ENCODE measurements around the gene STAT6.
A peak's percentile ranks its signal among the peaks of the same experiment; 100 is the strongest.
"Not testable (repeated sequence)": the region's sequence is repeated elsewhere in the genome, so short reads cannot be mapped to it uniquely, and the experiment has no call there.

Gene STAT6

DNA sequence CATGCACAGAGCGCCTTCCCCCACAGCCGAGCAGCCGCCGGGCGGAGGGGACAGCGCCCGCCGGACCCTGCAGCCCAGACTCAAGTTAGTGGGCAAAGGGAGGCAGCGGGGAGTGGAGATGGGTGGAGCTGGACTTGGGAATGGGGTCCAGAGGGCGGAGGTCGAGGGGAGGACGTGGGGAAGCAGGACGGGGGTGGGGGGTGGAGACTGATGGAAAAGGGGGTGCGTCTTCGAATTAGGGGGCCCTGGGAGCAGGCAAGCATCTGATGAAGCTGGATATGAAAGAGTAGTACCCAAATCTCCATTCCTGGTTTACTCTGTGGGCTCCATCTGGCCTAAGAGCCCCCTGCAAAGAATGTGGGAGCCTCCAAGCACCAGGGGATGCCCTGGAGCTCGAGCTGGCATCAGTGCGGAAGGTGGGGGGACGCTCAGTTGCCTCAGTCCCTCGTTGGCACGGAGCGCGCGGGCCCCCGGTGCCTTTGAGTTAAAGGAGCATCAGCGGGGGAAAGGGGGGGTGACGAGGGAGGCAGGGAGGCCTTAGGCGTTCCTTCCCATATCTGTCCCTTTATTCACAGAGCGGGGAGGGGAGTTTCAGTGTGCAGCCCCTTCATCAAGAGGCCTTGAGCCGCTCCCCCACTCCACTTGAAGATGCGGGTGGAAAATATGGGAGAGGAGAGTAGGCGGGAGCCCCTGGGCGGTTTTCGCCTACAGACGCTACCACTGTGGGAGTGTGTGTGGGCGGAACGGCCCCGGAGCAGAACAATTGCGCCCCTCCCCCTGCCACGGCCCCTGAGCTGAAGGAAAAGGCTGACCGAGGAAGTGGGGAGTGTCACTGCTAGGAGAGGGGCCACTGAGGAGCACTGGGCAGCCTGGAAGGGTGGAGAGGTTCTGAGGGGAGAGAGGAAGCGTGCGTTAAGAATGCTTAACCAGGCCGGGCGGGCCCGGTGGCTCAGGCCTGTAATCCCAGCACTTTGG, 21.6 kb downstream of the STAT6 start:
- DNase-seq (ENCODE audit: low read depth, low spot score): no peak

- DNase-seq (ENCODE audit: low read depth, low spot score): peak; percentile 81
Measured at GRCh38 chr12:57088354-57089270, 22.6 kb downstream of the STAT6 start, which contains the start of gene NAB2. Gene NAB2 (plus strand): TSS chr12:57089114. CDS start chr12:57089272, 158 bp downstream.

DNA sequence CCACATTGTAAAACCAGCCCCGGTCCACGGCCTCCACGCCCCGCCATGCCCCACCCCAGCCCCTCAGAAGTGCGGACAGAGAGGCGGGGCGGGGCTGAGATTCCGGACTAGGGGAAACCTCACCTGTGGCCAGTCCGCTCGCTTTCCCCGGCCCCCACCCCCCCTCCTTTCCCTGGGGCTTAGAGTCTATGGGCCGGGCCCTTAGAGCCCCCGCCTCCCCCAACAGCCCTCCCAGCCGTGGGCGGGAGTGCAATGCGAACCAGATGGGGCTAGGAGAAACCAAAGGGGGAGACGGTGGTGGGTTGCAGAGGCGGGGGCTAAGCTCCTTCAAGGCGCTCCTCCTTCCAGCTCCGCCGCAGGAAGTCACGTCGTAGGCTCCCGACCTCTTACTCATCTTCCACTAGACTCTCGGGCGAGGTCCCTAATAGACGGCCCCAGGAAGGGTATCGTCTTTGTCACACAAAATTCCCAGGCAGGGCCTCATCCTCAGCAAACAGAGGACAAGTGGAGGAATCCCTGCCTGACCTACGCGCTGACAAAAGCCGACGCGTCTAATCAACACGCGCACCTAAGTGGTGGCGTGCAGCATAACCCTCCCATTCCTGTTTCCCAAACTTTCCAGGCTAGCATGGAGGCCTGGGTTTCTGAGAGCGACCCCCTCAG, 23.3 kb downstream of the STAT6 start:
- peak; percentile 80 for DNase-seq (ENCODE audit: low read depth, low spot score)

DNA sequence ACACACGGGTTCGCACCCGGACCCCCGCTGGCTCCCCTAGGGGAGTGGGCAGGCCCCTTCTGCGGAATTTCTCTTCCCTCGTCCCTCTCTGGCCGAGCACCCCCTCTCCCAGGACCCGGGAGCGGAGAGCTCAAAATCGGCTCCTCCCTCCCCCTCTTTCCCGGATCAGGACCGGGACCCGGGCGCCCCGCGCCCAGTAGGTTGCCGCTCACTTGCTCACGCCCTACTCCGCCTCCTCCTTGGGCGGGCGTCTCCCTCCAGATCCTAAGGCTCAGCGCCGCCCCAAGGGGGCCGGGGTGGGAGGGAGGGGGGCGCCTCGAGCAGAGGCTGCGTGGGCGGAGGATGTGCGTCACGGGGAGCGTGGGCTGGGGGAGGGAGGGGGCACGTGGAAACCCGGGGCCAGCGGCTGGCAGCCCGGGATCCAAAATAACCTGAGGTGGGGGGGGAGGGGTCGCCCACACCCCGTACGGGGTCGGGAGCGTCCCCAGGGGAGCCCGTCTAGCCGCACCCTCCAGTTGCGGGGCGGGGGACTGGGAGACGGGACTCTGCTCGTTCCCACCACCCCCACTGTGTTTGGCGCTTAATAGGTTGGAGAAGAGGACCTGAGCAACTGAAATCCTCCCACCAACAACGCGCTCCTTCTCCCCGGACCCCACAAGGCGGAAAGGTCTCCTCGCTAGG, 24.0 kb downstream of the STAT6 start:
- no peak for DNase-seq (ENCODE audit: low read depth, low spot score)

- no peak for DNase-seq (ENCODE audit: low read depth, low spot score)
Measured at GRCh38 chr12:57086493-57087009, 24.6 kb downstream of the STAT6 start.

GRCh38 chr12:57085999-57086492, 25.1 kb downstream of the STAT6 start:
- no peak for DNase-seq (ENCODE audit: low read depth, low spot score)

DNA sequence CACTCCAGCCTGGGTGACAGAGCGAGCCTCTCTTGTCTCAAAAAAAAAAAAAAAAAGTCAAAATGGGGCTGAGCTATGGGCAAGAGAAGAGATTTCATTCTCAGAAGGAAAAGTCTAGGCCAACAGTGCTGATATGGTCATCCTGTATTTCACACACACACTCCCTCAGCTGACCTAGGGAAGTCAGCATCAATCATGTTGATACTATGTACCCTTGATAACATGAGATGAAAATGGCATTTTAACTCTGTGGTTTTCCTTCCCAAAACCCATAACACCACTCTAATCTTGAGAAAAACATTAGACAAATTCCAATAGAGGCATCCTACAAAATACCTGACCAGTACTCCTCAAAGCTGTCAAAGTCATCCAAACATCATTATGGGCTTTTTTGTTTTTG, 30.3 kb downstream of the STAT6 start:
- DNase-seq (ENCODE audit: low read depth, low spot score): no peak

DNA sequence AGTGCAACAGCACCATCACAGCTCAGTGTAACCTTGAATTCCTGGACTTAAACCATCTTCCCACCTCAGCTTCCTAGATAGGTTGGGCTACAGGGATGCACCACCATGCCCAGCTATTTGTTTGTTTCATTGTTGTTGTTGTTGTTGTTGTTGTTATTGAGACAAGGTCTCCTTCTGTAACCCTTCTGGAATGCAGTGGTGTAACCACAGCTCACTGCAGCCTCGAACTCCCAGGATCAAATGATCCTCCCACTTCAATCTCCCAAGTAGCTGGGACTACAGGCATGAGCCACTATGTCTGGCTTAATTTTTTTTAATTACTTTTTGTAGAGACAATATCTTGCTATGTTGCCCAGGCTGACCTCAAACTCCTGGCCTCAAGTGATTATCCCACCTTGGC, 31.3 kb downstream of the STAT6 start:
- no peak for DNase-seq (ENCODE audit: low read depth, low spot score)

- DNase-seq (ENCODE audit: low read depth, low spot score): peak; percentile 99
Measured at GRCh38 chr12:57078519-57079404, 32.4 kb downstream of the STAT6 start, which contains the start of gene NEMP1. Gene NEMP1 (minus strand): TSS chr12:57078791. CDS start chr12:57078745, 46 bp downstream.

- DNase-seq (ENCODE audit: low read depth, low spot score): not testable (repeated sequence)
Measured at GRCh38 chr12:57073566-57074450, 37.4 kb downstream of the STAT6 start.

GRCh38 chr12:57072661-57073060, 38.5 kb downstream of the STAT6 start:
- DNase-seq (ENCODE audit: low read depth, low spot score): no peak

GRCh38 chr12:57069523-57069922, 41.6 kb downstream of the STAT6 start:
- peak; percentile 66 for DNase-seq (ENCODE audit: low read depth, low spot score)

GRCh38 chr12:57066245-57066644, 44.9 kb downstream of the STAT6 start:
- DNase-seq (ENCODE audit: low read depth, low spot score): no peak

DNA sequence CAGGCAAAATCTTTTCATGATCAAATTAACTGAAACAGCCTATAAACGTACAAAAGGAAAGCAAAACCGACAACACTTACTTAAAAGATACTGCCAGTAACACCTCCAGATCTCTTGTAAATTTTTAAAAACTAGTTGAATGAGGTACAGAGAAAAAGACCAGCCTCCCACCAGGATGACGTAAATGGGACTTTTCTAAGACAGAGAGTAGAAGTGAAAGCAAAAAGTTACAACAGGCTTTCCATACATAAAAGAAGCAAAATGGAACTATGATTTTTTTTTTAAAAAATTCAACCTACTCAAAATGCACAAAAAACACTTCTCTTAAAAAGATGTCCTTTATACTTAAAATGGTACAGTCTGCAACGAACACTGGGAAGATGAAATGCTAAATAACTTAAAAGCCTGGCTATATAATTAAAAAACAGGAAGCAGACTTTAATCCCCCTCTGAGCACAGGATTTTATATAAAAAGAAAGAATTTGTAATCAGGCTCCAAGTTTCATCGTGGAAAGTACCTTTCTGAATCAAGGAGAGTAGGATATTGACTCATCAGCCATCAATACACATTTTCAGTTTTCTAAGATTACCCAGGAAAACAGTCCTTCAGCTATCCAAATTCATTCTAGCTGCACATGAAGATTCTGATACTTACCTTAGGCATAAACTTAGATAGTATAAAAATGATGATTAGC, 47.0 kb downstream of the STAT6 start:
- DNase-seq (ENCODE audit: low read depth, low spot score): no peak

DNA sequence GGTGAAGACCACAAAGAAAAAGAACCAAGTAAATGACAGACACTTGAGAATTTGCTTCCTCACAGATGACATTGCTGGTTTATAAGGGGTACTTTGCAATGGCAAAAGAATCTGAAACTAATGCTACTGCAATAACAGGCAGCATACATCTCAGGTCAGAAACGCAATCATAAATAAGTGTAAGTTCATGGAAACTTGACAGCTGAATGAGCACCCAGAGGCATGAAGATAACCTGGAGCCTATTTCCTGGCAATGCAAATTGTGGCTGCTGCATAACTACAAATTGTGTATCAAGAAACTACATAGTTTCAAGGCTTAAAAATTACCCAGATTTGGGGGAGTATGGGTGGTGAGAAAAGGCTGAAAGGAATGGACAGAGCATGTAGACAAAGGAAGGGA, 52.7 kb downstream of the STAT6 start:
- no peak for DNase-seq (ENCODE audit: low read depth, low spot score)

DNA sequence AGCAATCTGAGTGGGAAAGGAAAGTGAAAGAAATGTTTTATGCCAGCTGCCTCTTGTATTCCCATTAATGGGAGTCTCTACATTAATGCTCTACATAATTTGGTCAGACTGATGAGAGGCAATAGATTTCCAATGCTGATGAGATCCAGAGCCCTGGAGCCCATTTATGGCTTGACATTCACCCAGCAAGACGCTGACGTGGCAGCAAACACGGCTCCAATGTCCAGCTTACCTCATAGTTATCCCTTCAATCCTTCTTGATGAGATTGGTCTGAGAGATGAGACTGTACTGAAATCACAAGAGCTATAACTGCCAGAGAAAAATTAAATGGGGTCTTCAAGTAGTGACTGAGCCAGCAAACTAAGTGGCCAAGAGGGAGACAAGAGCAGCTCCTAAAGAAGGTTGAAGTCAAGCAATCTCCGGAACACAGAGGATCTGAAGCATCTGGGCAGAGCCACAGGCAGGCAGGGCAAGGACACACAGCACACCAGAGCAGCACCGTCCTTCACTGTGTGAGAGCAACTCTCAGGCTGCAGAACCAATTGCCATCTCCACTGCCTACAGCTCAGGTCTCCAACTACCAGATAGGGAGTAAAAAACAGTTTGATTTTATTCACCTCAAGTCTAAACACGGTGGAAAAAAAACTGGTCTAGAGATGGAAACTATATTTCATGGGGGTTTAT, 54.0 kb downstream of the STAT6 start:
- DNase-seq (ENCODE audit: low read depth, low spot score): no peak

GRCh38 chr12:57055824-57056223, 55.3 kb downstream of the STAT6 start:
- DNase-seq (ENCODE audit: low read depth, low spot score): no peak

Data from smooth muscle cell of the brain vasculature (primary cell).